ENCODE data around the gene UGT8.

Gene UGT8

DNA sequence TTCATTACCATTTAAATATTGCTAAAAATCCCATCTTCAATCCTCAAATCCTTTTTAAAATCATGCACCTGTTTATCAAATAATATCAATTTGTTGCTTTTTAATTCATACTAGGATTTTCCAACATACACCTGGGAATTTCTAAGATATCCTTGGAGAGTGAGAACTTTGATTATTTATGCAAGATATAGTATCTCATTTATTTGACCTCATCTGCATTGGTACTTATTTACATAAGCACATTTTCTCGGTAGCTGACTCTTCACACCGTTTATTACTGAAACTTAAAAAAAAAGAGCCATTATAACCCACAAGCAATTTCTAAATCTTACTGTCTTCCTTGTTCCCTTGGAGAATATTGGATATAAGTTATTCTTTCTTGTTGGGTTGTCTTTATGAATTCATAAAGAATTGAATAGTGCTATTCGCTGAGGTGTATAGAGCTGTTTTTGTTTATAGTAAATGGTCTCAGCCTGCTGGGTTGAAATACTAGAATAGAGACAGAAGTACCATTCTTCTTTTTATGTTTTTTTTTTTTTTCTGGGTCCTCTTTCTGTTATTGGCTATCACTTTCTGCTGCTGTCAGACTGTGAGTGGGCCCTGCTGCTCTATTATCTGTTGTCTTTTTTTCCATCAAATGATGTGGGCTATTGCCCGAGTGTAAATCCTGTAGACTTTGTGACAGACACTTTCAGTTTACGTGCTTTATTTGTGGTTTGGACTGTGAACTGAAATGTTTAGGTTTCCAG, 2.9 kb downstream of the UGT8 start:
- Histone ChIP-seq H3K79me2 (ENCODE audit: low read length) (peaks cover 72% of the 10 kb centered on the region), H3K4me3 (ENCODE audit: low read length) (peak overlapping the region; percentile 99), H3K36me3 (replicated peaks; ENCODE audit: low read depth, low read length) (no peaks in the 10 kb centered on the region), H3K9ac (ENCODE audit: low read length) (peak overlapping the region; percentile 62), H3K27ac (ENCODE audit: low read length) (peak overlapping the region; percentile 93), H4K20me1 (ENCODE audit: insufficient read depth, low read length) (peaks cover 18% of the 10 kb centered on the region; the same call in 1 of the 2 replicates), H3K4me1 (ENCODE audit: low read length) (peaks cover 65% of the 10 kb centered on the region), H3K9me3 (ENCODE audit: insufficient read depth, low read length) (no peaks in the 10 kb centered on the region), H3K27me3 (ENCODE audit: low read depth, low read length) (no peaks in the 10 kb centered on the region), H2AFZ (ENCODE audit: low read depth, low read length) (no peak overlapping the region), H3K4me2 (ENCODE audit: low read length) (peak overlapping the region; percentile 86)
- no peak for TF ChIP-seq EZH2phosphoT487 (IDR thresholded peaks at IDR 0.05; ENCODE audit: low read depth)
- TF ChIP-seq, protein P1, sequence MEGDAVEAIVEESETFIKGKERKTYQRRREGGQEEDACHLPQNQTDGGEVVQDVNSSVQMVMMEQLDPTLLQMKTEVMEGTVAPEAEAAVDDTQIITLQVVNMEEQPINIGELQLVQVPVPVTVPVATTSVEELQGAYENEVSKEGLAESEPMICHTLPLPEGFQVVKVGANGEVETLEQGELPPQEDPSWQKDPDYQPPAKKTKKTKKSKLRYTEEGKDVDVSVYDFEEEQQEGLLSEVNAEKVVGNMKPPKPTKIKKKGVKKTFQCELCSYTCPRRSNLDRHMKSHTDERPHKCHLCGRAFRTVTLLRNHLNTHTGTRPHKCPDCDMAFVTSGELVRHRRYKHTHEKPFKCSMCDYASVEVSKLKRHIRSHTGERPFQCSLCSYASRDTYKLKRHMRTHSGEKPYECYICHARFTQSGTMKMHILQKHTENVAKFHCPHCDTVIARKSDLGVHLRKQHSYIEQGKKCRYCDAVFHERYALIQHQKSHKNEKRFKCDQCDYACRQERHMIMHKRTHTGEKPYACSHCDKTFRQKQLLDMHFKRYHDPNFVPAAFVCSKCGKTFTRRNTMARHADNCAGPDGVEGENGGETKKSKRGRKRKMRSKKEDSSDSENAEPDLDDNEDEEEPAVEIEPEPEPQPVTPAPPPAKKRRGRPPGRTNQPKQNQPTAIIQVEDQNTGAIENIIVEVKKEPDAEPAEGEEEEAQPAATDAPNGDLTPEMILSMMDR (IDR thresholded peaks at IDR 0.05; ENCODE audit: low read depth, low read length): no peak

DNA sequence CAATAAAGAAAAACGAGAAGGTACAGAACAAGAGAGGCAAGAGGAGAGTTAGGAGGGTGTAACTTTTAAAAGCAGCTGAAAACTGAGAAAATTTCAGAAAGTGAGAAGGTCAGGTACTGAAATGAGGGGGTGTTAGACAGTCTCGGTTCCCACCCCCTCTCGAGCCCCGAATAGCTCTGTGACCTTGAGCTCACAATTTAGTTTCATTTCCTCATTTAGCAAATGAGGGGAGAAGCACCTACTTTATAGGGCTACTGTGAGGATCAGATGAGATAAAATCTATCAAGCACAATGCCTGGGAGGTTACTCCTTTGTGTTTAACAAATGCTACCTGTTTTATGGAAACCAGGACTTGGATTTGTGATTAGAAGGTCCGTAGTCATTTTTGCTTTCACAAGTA, 4.9 kb downstream of the UGT8 start:
- H3K9me3 ChIP-seq (ENCODE audit: insufficient read depth, low read length): no peaks in the 10 kb centered on the region
- peaks cover 35% of the 10 kb centered on the region for H4K20me1 ChIP-seq (ENCODE audit: insufficient read depth, low read length)
- TF ChIP-seq, protein P1 (IDR thresholded peaks at IDR 0.05; ENCODE audit: low read depth, low read length): no peak
- no peak for TF ChIP-seq EZH2phosphoT487 (IDR thresholded peaks at IDR 0.05; ENCODE audit: low read depth)
- H3K4me2 ChIP-seq (ENCODE audit: low read length): peak overlapping the region; percentile 86
- peak overlapping the region; percentile 99 for H3K4me3 ChIP-seq (ENCODE audit: low read length)
- H3K27ac ChIP-seq (ENCODE audit: low read length): peak overlapping the region; percentile 93
- H3K79me2 ChIP-seq (ENCODE audit: low read length): peaks cover 91% of the 10 kb centered on the region
- no peaks in the 10 kb centered on the region for H3K36me3 ChIP-seq (replicated peaks; ENCODE audit: low read depth, low read length)
- peaks cover 66% of the 10 kb centered on the region for H3K4me1 ChIP-seq (ENCODE audit: low read length)
- H3K27me3 ChIP-seq (ENCODE audit: low read depth, low read length): no peaks in the 10 kb centered on the region
- H3K9ac ChIP-seq (ENCODE audit: low read length): peak overlapping the region; percentile 66
- H2AFZ ChIP-seq (ENCODE audit: low read depth, low read length): no peak overlapping the region

DNA sequence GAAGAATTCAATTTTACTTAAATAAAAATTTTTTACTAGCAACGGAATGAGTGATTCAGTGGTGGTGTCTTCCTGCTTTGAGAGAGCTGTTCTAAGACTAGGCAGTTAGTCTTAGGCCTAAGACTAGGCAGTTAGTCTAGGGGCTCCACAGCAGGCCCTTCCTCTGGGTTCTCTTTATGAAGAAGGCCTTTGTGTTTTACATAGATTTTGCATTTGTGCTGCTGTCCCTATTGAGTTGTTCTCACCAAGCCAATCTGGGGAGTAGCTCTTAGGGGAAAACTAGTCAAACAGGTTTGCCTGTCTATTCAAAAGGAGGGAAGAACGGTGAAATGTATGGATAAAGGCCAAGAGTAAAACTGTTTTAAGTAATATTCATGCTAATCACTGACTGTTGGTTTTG, 7.6 kb downstream of the UGT8 start:
- H3K79me2 ChIP-seq (ENCODE audit: low read length): peaks cover 90% of the 10 kb centered on the region
- peaks cover 26% of the 10 kb centered on the region for H4K20me1 ChIP-seq (ENCODE audit: insufficient read depth, low read length)
- no peaks in the 10 kb centered on the region for H3K36me3 ChIP-seq (replicated peaks; ENCODE audit: low read depth, low read length)
- H3K4me1 ChIP-seq (ENCODE audit: low read length): peaks cover 59% of the 10 kb centered on the region
- no peak overlapping the region for H3K27ac ChIP-seq (ENCODE audit: low read length)
- TF ChIP-seq EZH2phosphoT487 (IDR thresholded peaks at IDR 0.05; ENCODE audit: low read depth): no peak
- TF ChIP-seq, protein P1 (IDR thresholded peaks at IDR 0.05; ENCODE audit: low read depth, low read length): no peak
- no peak overlapping the region for H3K4me3 ChIP-seq (ENCODE audit: low read length)
- H3K9me3 ChIP-seq (ENCODE audit: insufficient read depth, low read length): no peaks in the 10 kb centered on the region
- no peak overlapping the region for H2AFZ ChIP-seq (ENCODE audit: low read depth, low read length)
- H3K27me3 ChIP-seq (ENCODE audit: low read depth, low read length): no peaks in the 10 kb centered on the region
- no peak overlapping the region for H3K9ac ChIP-seq (ENCODE audit: low read length)
- H3K4me2 ChIP-seq (ENCODE audit: low read length): peak overlapping the region; percentile 37

DNA sequence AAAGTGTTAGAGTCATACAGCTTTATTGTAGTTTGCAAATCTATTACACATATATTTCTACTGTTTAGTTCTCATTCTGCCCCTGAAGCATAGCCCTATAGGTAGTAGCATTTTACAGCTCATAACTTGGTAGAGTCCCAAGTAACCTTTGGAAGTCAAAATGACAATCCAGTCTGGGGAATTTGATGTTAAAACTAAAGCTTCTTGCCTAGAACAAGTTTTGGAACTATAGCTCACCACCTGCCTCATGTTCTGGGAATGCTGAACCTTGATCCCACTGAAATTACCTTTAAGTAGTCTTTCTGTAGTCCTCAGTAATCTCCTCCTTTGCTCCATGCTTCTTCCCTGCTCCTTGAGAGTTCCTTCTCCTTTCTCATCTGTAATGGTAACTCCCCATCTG, 8.4 kb downstream of the UGT8 start:
- H3K27ac ChIP-seq (ENCODE audit: low read length): no peak overlapping the region
- H2AFZ ChIP-seq (ENCODE audit: low read depth, low read length): no peak overlapping the region
- peaks cover 21% of the 10 kb centered on the region for H4K20me1 ChIP-seq (ENCODE audit: insufficient read depth, low read length)
- H3K79me2 ChIP-seq (ENCODE audit: low read length): peaks cover 85% of the 10 kb centered on the region
- TF ChIP-seq EZH2phosphoT487 (IDR thresholded peaks at IDR 0.05; ENCODE audit: low read depth): no peak
- TF ChIP-seq, protein P1 (IDR thresholded peaks at IDR 0.05; ENCODE audit: low read depth, low read length): no peak
- no peaks in the 10 kb centered on the region for H3K27me3 ChIP-seq (ENCODE audit: low read depth, low read length)
- no peak overlapping the region for H3K9ac ChIP-seq (ENCODE audit: low read length)
- no peaks in the 10 kb centered on the region for H3K9me3 ChIP-seq (ENCODE audit: insufficient read depth, low read length)
- no peaks in the 10 kb centered on the region for H3K36me3 ChIP-seq (replicated peaks; ENCODE audit: low read depth, low read length)
- H3K4me1 ChIP-seq (ENCODE audit: low read length): peaks cover 51% of the 10 kb centered on the region
- no peak overlapping the region for H3K4me2 ChIP-seq (ENCODE audit: low read length)
- H3K4me3 ChIP-seq (ENCODE audit: low read length): no peak overlapping the region
